HG02588 (cell line): ENCODE results near the gene CKAP4.

ENCODE experiments used
- ATAC-seq: cut with Tn5 transposase; IDR thresholded peaks from one replicate; pipeline ENCODE4 v1.9.1; 2021; ENCODE audit warnings: mild to moderate bottlenecking, moderate library complexity; ENCODE audit not compliant: unreplicated experiment

The CKAP4 gene

DNA sequence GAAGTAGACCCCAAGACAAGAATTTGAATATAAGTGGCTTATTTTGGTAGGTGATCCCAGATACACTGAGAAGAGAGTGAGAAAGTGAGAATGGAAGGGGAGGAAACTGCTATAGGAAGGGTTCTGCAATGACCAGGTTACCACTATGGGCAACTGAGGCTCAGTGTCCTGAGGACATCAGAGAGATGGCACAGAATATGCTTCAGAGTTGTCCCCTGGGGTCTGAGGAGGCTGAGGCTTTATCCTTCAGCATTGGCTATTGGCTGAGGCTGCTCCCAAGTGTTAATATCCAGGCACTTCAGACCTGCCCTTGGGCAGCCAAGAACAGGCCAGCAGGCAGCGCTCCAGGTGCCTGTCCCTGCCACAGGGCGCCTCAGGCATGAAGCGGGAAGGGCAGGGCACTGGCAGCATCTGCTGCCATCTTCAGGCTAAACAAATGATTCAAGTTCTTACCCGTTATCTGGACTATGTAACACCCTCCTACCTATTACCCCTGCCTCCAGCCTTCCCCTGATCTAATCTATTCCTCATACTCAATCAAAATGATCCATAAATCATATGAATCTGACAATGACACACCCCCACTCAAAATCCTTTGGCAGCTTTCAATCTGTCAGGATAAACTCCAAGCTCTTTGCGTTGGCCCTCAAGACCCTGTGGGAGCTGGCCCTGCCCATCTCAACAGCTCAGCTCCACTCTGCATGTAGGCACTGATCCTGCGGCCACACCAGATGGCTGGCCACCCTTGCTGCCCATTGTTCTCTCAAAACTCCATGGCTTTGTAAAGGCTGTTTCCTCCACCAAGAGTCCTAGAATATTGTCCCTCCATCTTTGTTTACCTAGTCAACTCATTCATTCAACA is 42.4 kb downstream of the CKAP4 start:
- ATAC-seq: no peak

DNA sequence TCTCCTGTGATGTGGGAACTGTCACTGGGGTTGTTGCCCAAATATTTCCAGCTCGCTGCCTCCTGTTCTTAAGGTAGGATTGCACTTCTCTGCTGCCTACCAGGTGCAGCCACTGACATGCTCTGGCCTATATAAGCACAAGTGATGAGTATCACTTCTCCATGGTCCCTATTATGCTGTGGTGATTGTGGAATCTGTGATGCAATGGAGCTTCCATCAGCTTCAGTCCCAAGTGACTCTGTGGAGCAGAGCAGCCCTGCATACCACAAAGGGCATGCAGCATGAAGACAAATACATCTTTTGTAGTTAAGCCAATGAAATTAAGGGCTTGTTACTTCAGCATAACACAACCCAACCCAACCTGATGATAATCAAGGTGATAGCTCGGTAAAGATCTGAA is 43.5 kb downstream of the CKAP4 start:
- ATAC-seq: no peak

DNA sequence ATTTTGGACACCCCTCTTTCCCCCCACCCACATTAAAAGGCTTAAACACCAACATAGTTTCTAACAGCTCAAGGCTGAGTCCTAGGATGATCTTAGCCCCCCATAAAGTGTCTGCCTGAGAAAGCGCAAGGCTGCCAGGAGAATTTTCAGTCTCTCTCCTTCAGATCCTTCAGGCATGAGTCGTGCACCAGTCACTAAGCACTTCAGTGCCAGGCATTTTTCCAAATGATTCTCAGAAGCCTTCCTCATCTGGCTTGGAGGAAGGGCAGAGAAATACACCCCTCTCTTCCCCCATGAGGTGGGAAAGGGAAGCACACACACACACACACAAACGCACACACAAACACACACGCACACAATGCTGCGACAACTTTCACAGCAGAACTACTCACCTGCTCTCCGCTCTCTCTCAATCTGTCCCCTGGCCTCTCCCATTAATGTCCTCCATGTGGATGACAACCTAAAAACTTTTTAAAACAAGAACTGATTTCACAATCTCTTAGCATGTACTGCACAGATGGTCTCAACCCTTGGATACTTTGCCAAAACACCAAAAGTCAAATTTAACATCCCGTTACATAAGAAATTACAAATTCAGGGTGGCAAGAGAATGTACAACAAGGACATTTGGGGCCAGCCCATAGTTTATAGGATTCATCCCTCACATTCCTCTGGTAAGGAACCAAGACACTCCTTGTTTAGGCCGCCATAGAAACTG is 49.8 kb downstream of the CKAP4 start:
- no peak for ATAC-seq

DNA sequence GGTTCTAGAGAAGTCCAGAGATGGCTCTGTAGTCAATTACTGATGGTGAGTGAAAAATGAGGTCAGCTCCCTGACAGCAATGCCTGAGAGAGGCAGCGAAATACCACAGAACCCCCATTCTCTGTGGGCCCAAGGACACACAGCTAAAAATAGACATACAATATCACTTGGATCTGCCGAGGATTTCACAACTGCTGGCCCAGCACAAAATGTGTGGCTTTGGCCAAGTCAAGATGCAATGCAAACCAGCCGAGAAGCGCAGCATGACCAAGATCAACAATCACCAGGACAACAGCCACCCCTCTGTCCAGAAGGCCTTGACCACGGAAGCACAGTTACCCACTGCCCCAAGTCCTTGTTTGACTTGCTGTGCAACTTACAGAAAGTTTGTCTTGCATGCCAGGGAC is 52.2 kb downstream of the CKAP4 start:
- ATAC-seq: no peak

DNA sequence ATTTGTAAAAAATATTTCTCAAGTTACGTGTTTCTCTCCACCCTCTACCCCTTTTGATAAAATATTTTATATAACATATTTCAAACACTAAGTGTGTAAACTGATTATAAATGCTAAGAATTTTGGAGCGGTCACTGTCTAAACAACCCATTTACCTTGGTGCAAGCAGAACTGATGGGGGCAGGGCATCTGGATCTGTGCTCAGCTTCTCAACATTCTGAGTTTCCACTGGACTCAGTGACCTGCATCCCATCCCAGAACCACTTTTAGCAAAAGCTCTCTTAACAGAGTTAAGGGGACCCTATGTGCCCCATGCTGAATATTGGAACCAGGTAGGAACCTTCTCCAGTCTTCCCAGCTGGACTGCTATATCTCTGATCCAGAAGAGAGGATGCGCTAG is 53.5 kb downstream of the CKAP4 start:
- no peak for ATAC-seq

DNA sequence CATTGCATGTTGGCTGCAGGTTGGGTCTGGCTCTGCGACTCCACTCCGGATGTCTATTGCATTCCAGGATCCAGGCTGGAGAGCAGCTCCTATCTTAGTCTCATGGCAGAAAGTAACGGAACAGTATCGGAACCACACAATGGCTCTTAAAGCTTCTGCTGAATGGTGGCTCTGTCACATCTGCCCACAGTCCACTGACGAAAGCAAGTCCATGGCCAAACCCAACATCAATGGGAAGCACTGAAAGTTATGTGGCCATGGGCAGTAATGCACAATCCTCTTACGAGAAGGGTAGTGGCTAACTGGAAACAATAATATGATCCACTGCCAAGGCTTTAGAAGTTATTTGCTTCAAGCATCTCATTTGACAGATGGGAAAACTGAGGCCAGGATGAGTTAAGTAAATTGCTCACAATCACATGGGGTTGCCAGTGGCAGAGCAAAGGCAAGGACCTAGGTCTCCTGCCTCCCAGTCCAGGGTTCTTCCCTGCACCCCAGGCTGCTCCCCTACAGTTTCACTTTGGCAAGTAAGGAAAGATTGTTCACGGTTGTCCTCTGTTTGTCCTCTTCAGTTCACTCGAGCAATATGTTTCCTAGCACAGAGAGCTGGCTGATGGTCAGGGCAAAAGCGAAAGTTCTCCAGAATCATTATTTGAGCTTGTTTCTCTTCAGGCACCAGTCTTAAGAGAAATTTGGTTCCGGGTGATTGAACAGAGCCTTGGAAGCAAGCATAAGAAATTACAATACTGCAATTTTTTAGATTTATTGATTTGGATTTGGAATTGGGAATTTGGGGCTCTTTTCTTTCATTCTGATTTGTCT is 54.2 kb downstream of the CKAP4 start:
- no peak for ATAC-seq

DNA sequence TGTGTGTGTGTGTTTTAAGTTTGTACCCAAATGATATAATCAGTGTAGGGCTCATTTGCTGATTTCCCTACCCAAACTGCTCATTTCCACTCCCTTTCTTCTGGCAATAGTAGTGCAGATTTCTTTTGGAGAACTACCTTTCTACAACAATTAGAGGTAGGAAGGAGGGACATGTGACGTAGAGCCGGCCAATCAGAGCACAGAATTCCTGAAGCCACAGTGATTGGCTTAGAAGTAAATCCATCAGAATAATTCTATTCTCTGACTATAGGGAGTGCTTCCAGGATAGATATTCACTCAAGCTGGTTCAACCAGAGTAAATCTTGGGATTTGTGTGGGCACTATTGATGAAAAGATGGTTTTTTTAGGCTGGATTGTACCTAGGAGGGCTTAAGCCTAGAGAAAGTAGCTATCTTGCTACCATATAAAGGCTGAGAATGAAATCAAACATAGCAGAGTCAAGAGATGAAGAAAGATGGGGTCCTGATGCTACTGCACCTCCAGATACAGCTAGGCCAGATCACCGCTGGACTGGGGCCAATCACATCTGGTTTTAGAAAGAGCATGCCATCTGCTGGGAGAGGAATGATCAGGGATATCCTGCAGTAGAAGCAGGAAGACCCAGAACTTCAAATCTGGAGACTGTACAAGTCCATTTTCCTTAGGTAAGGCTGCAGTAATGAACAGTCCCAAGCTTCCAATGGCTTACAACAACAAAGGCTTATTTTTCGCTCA is 55.0 kb downstream of the CKAP4 start:
- ATAC-seq: no peak

DNA sequence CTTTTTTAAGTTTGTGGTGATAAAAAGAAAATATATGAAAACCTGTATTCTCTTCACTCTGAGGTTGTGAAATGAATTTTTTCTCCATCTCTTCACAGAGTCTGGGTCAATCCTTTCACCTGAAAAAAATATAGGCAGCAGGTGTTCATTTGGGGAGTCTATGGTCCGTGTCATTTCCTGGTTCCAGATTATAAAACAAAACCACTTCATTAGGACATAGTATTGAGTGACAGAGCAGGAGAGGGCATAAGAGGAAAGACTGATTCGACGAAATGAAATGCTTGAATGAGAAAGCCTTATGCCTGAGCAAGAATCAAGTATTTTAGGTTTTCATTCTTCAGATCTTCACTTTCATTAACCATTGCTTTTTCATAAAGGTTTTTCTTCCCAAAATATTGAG is 57.2 kb downstream of the CKAP4 start:
- ATAC-seq: no peak

DNA sequence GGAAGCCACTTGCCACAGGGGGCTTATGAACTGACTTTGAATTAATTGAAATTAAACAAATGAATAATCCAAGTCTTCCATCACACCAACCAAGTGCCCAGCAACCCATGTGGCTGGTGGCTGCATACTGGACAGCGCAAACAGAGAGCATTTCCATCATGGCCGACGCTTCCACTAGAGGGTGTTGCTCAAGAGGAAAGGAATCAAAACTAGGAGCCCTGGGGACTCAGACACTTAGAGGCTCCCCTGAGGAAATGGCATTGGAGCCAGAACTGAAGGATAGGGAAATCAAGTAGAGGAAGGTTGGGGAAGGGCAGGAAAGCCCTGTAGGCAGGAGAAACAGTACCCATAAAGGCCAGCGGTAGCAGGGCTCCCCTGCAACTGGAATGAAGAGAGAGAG is 58.5 kb downstream of the CKAP4 start:
- ATAC-seq: no peak

DNA sequence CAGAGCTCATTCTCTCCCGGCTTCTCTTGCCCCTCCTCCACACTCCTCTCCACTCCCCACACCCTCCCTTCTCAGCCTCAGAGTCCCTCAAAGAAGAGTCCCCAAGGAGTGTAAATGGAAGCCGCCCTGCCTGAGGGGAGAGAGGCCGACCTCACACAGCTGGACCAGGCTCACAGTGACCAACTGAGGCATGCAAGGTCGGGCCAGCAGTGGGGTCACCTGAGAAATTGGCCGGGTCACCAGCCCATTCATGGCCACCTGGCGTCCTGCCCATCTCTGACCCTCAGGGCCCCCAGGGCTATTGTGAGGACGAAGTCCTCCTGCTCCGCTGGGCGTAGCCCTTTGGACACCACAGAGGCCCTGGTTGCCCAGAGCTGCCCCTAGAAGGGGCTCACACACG is 59.6 kb downstream of the CKAP4 start:
- ATAC-seq: no peak
